GM12865 (cell line): ENCODE data around the gene RAD51D.
"Not testable (repeated sequence)": the region's sequence is repeated elsewhere in the genome, so short reads cannot be mapped to it uniquely, and the experiment has no call there.

Source experiments
- DNase-seq: peaks from one replicate; pipeline ENCODE4 v3.0.0; 2010; ENCODE audit warnings: low read depth
- H3K4me3 ChIP-seq: 2 replicates; pipeline ENCODE4 v1.5.1; 2011; ENCODE audit warnings: mild to moderate bottlenecking, low read depth, low read length, control low read depth
- CTCF ChIP-seq: IDR thresholded peaks from 2 replicates; pipeline ENCODE4 v1.5.1; 2011; ENCODE audit warnings: low read length, control low read depth, low read depth, inconsistent platforms; ENCODE audit not compliant: insufficient read depth; ENCODE audit errors: missing control alignments

RAD51D gene

GRCh38 chr17:35046740-35047283 is 72.8 kb downstream of the RAD51D start:
- DNase-seq = peak; percentile 82
- H3K4me3 ChIP-seq = peak overlapping the region; percentile 47
- no peak for TF ChIP-seq CTCF

- DNase-seq = no peak
- peak overlapping the region; percentile 47 for H3K4me3 ChIP-seq
- no peak for TF ChIP-seq CTCF
Measured at GRCh38 chr17:35046245-35046644, 73.4 kb downstream of the RAD51D start.

GRCh38 chr17:35045458-35045979 is 74.1 kb downstream of the RAD51D start:
- H3K4me3 ChIP-seq = peak overlapping the region; percentile 47; the same call in 1 of the 2 replicates
- DNase-seq = not testable (repeated sequence)

GRCh38 chr17:35044181-35044580 is 75.5 kb downstream of the RAD51D start:
- H3K4me3 ChIP-seq = no peak overlapping the region
- TF ChIP-seq CTCF = no peak
- no peak for DNase-seq
